HG03139 (cell line): ENCODE measurements around the gene ACBD6.
"Not testable (repeated sequence)": the region's sequence is repeated elsewhere in the genome, so short reads cannot be mapped to it uniquely, and the experiment has no call there.

Experiments
- ATAC-seq: cut with Tn5 transposase; IDR thresholded peaks from one replicate; pipeline ENCODE4 v1.9.1; 2021; ENCODE audit not compliant: unreplicated experiment

Gene ACBD6

DNA sequence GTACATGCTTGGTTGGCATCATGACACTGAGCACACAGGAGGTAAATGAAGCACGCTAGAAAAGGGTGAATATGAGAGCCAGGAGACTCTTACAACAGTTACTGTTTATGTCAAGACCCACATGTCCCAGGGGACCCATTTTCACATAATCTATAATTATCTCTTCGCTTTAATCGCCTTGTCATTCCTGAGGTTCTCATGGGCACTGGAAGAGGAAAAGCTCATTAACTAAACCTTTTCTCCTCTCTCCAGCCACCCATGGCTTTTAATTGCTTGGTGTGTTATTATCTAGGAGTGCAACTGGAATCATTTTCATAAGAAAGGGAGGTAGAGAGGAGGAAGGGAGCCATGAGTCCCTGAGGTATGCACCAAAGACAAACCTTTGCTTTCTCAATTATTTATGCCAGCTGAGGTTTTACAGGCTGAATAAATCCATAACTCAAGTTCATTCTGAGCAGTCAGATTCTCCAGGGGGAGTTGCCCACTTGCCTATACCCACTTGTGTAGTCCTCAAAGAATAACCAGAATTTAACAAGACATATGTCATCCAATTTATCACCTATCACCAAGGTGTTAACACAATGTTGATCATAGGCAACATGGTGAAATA is 77.4 kb downstream of the ACBD6 start:
- no peak for ATAC-seq

DNA sequence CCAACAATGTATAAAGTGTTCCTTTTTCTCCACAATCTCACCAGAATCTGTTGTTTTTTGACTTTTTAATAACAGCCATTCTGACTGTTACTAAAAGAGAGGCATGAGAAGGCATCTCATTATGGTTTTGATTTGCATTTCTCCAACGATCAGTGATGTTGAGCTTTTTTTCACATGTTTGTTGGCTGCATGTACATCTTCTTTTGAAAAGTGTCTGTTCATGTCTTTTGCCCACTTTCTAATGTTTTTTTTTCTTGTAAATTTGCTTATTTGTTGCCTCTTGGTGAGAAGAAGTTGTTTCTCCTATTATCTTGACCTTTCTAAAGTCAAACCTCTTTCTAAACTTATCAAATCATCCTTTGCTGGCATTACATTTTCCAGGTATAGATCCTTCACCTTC is 80.8 kb downstream of the ACBD6 start:
- ATAC-seq, result no peak

DNA sequence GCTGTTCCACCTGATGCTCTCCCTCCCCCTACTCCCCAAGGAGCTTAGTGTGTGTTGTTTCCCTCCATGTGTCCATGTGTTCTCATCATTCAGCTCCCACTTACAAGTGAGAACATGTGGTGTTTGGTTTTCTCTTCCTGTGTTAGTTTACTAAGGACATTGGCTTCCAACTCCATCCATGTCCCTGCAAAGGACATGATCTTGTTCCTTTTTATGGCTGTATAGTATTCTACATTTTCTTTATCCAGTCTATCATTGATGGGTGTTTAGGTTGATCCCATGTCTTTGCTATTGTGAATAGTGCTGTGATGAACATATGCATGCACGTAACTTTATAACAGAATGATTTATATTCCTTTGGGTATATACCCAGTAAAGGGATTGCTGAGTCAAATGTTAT is 81.2 kb downstream of the ACBD6 start:
- ATAC-seq, result not testable (repeated sequence)

DNA sequence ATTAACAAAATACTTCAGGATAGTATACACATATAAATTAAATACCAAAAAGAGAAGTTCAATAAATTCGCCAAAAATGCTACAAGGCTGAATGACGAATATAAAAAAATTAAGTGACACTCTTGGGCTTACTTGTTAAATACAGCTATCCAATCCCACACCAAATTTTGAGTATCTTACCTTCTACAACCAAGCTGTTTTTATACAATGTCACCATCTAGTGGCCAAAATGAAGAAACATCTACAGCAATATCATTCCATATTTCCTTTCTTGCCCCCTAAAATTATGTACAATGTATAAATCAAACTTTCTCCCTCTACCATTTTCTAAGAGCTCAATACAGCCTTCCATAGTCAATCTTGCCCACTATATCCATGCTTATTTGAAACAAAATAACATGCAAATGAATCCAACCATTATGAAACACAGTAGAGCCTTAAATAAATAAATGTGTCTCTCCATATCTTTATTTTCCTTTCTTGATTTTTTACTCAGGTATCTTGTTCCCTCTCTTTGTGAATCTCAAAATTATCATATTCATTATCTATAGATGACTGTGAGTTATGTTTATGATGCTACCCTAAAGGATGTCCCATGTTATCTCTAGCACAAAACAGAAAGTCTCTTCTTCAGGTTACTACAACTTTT is 86.3 kb downstream of the ACBD6 start:
- no peak for ATAC-seq

DNA sequence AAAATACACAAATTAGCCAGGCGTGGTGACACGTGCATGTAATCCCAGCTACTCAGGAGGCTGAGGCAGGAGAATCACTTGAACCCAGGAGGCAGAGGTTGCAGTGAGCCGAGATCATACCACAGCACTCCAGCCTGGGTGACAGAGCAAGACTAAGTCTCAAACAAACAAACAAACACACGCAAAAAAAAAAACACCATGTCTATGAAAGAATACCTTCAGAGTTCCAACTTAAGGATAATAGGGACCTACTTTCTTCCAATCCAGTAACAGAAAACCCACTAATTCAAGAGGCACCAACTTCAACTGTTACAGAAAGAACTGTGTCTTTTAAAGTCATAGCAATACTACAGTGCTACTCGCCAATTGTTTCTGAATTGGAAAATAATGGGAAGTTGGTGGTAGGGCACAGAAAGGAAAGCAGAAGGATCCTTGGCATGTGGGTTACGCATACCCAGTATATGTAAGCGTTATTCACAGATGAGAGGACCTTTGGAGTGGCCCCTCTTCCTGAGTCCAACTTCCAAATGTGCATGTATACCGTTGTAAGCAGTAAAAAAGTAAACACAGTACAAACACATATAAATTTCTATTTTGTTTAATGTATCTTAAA is 87.0 kb downstream of the ACBD6 start:
- no peak for ATAC-seq

DNA sequence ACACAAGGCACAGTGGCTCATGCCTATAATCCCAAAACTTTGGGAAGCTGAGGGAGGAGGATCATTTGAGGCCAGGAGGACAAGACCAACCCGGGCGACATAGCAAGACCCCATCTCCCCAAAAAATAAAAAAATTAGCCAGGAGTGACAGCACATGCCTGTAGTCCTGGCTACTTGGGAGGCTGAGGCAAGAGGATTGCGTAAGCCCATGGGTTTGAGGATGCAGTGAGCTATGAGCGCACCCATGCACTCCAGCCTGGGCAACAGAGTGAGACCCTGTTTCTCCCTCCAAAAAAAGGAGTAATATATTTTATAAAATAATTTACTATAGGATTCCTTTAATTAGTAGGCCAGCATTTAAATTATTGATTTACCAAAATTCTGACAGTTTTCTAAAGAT is 89.8 kb downstream of the ACBD6 start:
- no peak for ATAC-seq

DNA sequence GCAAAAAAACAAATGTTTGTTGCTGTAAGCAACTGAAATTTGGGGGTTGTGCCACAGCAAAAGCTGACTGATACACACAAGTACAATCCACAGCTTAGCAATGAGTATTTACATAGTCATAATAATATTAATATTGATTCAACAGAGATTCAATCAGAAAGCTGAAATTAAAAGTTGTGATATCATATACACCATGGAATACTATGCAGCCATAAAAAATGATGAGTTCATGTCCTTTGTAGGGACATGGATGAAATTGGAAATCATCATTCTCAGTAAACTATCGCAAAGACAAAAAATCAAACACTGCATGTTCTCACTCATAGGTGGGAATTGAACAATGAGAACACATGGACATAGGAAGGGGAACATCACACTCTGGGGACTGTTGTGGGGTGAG is 94.2 kb downstream of the ACBD6 start:
- not testable (repeated sequence) for ATAC-seq

DNA sequence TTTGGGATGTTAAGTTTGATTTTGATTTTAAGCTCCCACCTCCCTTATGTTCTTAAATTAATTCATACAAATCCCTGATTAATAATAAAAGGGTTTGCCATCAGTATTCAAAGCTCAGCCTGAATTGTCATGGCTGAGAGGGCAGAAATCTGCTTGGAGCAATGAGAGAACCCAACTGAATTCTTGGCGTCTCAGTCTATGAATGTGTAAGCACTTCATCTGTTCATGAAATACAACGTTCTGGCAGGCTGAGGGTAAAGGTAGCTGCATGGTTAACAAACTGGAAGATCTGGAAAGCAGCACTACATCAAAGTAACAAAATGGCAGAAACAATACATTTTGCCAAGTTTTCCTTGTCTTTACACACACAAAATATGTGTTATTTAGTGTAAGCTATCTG is 95.3 kb downstream of the ACBD6 start:
- ATAC-seq, result no peak

DNA sequence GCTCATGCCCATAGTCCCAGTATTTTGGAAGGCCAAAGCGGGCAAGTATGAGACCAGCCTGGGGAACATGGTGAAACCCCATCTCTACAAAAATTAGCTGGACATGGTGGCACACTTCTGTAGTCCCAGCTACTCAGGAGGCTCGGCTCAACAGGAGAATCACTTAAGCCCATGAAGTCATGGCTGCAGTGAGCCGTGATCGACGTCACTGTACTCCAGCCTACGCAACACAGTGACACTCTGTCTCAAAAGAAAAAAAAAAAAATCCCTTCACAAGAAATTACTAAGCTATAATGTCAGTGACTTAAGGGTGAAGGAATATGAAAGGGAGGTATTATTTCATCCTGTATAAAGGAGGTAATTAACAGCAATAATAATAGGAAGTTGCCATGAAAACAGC is 99.8 kb downstream of the ACBD6 start:
- no peak for ATAC-seq

DNA sequence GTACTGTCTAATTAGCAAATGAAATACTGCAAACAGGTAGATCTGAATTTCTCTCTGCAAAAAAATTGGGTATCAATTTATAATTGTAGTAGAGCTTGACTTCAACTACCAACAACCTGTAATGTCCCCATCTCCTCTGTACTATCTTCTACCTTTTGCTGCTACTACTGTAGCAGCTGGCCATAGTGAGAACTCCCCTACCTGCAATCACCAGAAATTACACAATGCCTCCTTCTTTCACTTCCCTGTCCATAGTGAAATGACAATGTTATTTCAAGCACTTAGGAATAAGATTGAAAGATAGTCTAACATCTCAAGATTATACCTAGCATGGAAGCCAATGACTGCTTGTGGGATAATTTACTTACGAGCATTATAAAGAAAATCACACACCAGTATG is 100.4 kb downstream of the ACBD6 start:
- ATAC-seq, result no peak

DNA sequence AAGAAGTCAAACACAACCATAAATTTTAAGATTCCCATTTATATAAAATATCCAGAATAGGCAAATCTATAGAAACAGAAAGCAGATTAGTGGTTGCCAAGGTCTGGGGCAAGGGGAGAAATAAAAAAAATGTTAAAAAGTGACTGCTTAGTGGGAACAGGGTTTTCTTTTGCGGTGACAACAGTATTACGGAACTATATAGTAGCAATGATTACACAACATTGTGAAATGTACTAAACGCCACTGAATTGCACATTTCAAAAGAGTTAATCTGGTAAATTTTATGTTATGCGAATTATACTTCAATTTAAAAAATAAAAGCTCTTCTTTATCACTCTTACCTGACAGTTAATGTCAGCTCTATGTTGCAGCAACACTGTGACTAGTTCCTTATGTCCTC is 105.2 kb downstream of the ACBD6 start:
- ATAC-seq, result no peak

DNA sequence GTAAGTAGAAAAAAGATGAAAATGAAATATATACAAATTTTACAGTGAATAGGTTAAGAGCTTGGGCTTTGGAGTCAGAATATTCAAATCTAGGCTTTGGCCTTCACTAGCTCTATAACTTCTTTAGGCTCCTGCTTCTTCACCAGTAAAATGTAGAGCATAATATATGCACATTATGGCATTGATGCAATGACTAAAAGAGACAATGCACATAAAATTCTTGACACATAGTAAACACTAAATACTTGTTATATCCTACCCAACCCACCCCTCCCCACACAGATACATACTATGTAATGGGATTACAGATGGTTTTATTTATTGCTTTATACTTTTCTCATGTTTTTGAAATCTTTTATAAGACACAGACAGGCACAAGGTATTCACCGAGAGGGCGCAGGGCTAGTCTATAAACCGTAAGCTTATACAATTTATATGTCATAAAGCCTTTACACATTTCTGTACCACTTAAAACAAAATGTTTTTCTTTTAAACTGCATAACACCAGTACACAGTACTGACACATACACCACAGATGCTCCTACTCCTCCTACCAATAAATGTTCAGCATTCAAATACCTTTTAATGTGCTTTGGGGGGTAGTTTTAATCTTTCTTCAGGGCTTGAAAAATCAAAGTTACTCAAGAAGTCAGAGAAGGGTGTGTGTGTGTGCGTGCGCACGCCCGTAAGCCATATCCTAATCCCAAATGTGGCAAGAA is 109.8 kb downstream of the ACBD6 start:
- no peak for ATAC-seq

DNA sequence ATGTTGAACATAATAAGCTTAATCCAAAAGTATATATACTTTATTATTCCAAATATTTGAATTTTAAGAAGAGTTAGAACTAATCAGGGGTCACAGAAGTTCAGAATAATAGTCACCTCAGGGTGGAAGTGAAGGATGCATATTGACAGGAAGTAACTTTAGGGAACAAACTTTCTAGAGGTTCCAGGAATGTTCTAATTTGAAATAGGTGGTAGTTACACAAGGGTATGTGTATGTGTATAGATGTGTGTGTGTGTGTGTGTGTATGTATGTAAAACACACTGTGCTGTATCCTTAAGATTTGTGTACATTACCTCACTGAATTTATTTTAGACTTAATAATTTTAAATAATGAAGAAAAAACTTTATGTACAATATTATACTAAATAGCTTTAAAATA is 110.4 kb downstream of the ACBD6 start:
- no peak for ATAC-seq

DNA sequence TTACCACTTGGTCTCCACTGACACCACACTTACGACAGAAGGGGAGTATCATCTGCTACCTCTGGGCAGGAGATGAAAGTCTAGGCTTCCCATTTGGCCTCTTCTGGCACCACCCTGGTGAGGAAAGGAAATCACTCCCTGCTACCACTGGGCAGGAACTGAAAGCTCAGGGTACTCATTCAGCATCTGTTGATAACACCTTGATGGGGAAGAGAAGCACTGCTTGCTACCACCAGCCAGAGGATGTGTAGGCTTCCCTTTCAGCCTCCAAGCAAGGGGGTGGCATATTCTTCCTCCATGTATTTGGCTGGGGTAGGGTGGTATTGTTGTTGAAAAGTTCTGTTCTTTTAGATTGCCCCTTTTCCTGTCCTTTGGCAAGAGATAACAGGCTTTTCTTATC is 115.0 kb downstream of the ACBD6 start:
- no peak for ATAC-seq

DNA sequence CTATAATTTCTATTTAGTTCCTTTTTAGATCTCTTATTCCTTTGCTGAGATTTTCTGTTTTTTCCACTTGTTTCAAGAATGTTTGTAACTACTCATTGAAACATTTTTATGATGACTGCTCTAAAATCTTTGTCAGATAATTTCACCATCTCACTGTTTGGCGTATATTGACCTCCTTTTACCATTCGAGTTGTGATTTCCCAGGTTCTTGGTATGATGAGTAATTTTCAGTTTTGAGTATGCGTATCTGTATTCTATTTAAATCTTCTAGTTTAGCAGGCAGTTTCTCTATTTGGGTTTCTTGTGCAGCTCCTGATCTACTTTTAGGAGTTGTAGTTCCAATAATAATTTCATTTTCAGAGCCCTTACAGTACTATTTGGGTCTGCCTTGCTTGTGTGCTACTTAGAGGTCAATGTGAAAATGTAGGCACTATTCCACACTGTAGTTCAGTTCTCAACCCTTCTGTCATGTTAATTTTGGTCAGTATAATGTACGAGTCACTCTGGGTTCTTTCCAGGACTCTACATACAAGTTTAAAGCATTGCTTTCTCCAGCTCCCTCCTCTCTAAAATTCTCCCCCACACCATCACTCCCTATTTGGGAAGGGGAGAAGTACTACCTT is 115.5 kb downstream of the ACBD6 start:
- no peak for ATAC-seq

DNA sequence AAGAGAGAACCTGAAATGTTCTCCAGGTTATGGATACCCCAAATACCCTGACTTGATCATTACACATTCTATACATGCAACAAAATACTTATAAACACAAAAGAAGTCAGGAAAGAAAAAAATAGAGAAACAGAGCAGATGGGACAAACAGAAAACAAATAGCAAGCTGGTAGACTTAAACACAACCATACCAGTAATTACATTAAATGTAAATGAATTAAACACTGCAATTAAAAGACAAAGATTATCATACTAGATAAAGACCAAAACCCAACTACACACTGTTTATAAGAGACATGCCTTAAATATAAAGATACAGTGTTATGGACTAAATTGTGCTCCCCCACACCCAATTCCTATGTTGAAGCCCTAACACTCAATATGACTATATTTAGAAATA is 117.2 kb downstream of the ACBD6 start:
- ATAC-seq, result no peak

DNA sequence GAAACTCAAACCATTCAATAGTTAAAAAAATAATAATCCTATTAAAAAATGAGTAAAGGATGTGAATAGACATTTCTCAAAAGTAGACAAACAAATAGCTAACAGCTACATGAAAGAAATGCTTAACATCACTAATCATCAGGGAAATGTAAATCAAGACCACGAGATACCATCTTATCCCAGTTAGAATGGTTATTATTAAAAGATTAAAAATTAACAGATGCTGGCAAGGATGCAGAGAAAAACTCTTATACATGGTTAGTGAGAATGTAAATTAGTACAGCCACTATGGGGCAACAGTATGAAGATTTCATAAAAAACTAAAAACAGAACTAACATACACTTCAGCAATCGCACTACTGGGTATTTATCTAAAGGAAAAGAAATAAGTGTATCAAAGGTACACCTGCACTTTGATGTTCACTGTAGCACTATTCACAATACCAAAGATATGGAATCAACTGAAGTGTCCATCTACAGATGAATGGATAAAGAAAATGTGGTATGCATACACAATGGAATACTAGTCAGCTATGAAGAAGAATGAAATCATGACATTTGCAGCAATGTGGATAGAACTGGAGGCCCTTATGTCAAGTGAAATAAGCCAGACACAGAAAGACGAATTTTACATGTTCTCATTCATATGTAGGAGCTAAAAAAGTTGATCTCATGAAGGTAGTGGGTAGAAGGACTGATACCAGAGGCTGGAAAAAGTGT is 117.9 kb downstream of the ACBD6 start:
- ATAC-seq, result no peak

DNA sequence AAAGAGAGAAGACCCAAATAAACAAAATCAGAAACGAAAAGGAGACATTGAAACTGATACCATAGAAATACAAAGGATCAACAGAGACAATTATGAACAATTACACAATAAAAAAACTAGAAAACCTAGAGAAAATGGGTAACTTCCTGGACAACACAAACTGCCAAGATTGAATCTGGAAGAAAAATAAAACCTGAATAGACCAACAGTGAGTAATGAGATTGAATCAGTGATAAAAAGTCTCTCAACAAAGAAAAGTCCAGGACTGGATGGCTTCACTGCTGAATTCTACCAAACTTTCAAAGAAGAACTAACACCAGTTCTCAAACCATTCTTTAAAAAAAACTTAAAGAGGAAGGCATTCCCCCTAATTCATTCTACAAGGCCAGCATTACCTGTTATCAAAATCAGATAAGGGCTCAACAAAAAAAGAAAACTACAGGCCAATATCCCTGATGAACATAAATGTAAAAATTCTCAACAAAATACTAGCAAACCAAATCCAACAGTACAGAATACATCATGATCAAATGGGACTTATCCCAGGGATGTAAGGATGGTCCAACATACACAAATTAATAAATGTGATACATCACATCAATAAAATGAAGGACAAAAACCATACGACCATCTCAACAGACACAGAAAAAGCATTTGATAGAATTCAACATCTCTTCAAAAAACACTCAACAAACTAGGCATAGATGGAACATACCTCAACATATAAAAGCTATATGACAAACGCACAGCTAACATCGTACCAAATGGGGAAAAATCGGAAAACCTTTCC is 119.9 kb downstream of the ACBD6 start:
- ATAC-seq, result no peak

DNA sequence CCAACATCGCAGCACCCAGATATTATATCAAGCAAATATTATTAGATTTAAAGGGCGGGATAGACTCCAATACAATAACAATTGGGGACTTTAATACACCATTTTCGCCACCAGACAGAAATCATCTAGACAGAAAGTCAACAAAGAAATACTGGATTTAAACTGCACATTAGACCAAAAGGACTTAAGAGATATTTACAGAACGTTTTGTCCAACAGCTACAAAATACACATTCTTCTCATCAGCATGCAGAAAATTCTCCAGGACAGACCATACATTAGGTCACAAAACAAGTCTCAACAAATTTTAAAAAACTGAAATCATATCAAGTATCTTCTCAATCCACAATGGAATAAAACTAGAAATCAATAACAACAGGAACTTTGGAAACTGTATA is 121.2 kb downstream of the ACBD6 start:
- ATAC-seq, result no peak
